Suprapubic skin (tissue), 4 donors: ENCODE measurements around the gene PIGR.

ENCODE experiments used
- POLR2A ChIP-seq, 2 donors: fragments of 450-650 bp; IDR thresholded peaks; one replicate each; pipeline ENCODE4 v1.6.1; 2017; ENCODE audit warnings: antibody characterized with exemption in 2 of 2, mild to moderate bottlenecking in 2 of 2, moderate library complexity in 2 of 2
- POLR2AphosphoS5 ChIP-seq, 3 donors: sonication (generic); formaldehyde crosslinking; IDR thresholded peaks; one replicate each; pipeline ENCODE4 v1.6.1; 2017; ENCODE audit warnings: antibody characterized with exemption in 3 of 3

DNA sequence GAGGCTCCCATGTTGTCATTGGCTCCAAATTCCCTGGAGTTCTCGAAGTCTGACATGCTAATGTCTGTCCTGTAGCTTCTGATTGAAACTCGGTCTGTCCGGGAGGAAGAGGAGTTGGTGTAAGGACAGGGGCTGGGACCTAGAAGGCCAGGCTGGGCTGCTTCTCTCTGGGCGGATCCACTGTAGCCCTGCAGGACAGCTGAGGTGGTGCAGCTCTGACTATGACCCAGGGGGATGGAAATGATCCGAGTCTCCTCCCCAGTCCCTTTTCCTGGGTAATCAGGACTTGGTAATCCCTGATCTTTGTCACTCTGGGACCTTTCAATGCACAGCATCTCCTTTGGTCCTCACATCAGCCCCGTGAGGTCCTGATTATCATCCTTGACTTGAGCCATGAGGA, 14.6 kb downstream of the PIGR start:
- TF ChIP-seq POLR2A (IDR thresholded peaks at IDR 0.05) (no peak), POLR2AphosphoS5 (IDR thresholded peaks at IDR 0.05) (no peak)
